ENCODE measurements around the gene ADCY2. TPM values are rescaled to one million over a fixed set of nuclear protein-coding genes. Genes with fewer than 3 reads are reported as not detected.

Gene ADCY2
- total RNA-seq, 1 experiment from 2014 or later, result not detected

DNA sequence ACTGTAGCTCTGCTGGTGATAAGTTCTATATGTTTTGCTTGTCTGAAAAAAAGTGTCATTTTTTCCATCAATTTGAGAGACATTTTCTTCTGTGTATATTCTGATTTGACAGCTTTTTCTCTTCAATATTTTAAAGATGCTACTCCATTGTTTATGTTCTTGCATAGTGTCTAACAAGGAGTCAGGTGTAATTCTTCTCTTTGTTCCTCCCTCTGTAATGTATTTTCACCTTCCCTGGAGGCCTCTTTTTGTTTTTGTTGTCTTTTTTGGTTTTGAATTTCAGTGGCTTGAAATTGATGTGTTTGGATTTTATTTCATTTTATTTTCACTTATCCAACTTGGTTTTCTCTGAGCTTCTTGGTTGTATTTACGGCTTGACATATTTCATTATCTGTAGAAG lies 75.8 kb downstream of the ADCY2 start:
- no peak for DNase-seq
- CTCF ChIA-PET, result no interaction called here
- Mint-ChIP-seq H3K36me3 (ENCODE audit: insufficient read depth, unreplicated experiment) (no peaks in the 10 kb centered on the region), H3K27me3 (ENCODE audit: insufficient read depth, unreplicated experiment) (peaks cover 4% of the 10 kb centered on the region), H3K4me3 (ENCODE audit: unreplicated experiment) (no peak overlapping the region), H3K27ac (ENCODE audit: unreplicated experiment) (no peak overlapping the region), H3K9me3 (ENCODE audit: unreplicated experiment) (peaks cover 27% of the 10 kb centered on the region), H3K4me1 (ENCODE audit: low read depth, unreplicated experiment) (no peaks in the 10 kb centered on the region)
- Histone ChIP-seq H3K27me3 (replicated peaks; ENCODE audit: control insufficient read depth, insufficient read depth, low read length) (no peaks in the 10 kb centered on the region), H3K4me1 (no peaks in the 10 kb centered on the region), H3K4me3 (ENCODE audit: low read depth, low read length) (no peak overlapping the region), H3K9me3 (peaks cover 14% of the 10 kb centered on the region), H3K36me3 (ENCODE audit: control insufficient read depth, insufficient read depth, low read length) (no peaks in the 10 kb centered on the region)
- no TSS peak for BruUV-seq (replicated peaks)
- intact Hi-C loops (cut with micrococcal nuclease; ENCODE audit: unreplicated experiment), result no loop called here
- TF ChIP-seq, protein P1, sequence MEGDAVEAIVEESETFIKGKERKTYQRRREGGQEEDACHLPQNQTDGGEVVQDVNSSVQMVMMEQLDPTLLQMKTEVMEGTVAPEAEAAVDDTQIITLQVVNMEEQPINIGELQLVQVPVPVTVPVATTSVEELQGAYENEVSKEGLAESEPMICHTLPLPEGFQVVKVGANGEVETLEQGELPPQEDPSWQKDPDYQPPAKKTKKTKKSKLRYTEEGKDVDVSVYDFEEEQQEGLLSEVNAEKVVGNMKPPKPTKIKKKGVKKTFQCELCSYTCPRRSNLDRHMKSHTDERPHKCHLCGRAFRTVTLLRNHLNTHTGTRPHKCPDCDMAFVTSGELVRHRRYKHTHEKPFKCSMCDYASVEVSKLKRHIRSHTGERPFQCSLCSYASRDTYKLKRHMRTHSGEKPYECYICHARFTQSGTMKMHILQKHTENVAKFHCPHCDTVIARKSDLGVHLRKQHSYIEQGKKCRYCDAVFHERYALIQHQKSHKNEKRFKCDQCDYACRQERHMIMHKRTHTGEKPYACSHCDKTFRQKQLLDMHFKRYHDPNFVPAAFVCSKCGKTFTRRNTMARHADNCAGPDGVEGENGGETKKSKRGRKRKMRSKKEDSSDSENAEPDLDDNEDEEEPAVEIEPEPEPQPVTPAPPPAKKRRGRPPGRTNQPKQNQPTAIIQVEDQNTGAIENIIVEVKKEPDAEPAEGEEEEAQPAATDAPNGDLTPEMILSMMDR (IDR thresholded peaks at IDR 0.05; ENCODE audit: insufficient read depth in 1 of 2, low read depth in 1 of 2, low read length in 1 of 2, severe bottlenecking in 1 of 2, unreplicated experiment in 1 of 2), result no peak
- POLR2A ChIA-PET, result no interaction called here

DNA sequence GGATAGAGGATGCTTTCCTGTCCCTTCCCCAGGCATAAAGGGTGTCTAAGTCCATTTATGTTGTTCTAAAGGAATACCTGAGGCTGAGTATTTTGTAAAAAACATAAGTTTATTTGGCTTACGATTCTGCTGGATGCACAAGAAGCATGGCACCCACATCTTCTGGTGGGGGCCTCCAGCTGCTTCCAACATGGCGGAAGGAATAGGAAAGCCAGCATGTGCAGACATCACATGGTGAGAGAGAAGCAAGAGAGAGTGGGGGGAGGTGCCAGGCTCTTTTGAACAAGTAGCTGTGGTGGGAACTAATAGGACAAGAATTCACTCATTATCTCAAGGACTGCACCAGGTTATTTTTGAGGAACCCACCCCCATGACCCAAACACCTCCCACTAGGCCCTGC lies 77.2 kb downstream of the ADCY2 start:
- peaks cover 27% of the 10 kb centered on the region for H3K9me3 Mint-ChIP-seq (ENCODE audit: unreplicated experiment)
- BruUV-seq (replicated peaks), result no TSS peak
- no peaks in the 10 kb centered on the region for H3K4me1 ChIP-seq
- no peaks in the 10 kb centered on the region for H3K27me3 ChIP-seq (replicated peaks; ENCODE audit: control insufficient read depth, insufficient read depth, low read length)
- no peaks in the 10 kb centered on the region for H3K36me3 ChIP-seq (ENCODE audit: control insufficient read depth, insufficient read depth, low read length)
- H3K36me3 Mint-ChIP-seq (ENCODE audit: insufficient read depth, unreplicated experiment), result no peaks in the 10 kb centered on the region
- no peaks in the 10 kb centered on the region for H3K4me1 Mint-ChIP-seq (ENCODE audit: low read depth, unreplicated experiment)
- no peak overlapping the region for H3K27ac Mint-ChIP-seq (ENCODE audit: unreplicated experiment)
- peaks cover 14% of the 10 kb centered on the region for H3K9me3 ChIP-seq
- intact Hi-C loops (cut with micrococcal nuclease; ENCODE audit: unreplicated experiment), result no loop called here
- TF ChIP-seq, protein P1 (IDR thresholded peaks at IDR 0.05; ENCODE audit: insufficient read depth in 1 of 2, low read depth in 1 of 2, low read length in 1 of 2, severe bottlenecking in 1 of 2, unreplicated experiment in 1 of 2), result no peak
- H3K4me3 Mint-ChIP-seq (ENCODE audit: unreplicated experiment), result no peak overlapping the region
- ChIA-PET CTCF (no interaction called here), POLR2A (no interaction called here)
- H3K27me3 Mint-ChIP-seq (ENCODE audit: insufficient read depth, unreplicated experiment), result peaks cover 1% of the 10 kb centered on the region
- no peak overlapping the region for H3K4me3 ChIP-seq (ENCODE audit: low read depth, low read length)
- DNase-seq, result no peak

- H3K4me3 ChIP-seq (ENCODE audit: low read depth, low read length), result no peak overlapping the region
- no TSS peak for BruUV-seq (replicated peaks)
- no peaks in the 10 kb centered on the region for H3K4me1 ChIP-seq
- no peak overlapping the region for H3K4me3 Mint-ChIP-seq (ENCODE audit: unreplicated experiment)
- no peaks in the 10 kb centered on the region for H3K36me3 ChIP-seq (ENCODE audit: control insufficient read depth, insufficient read depth, low read length)
- TF ChIP-seq, protein P1 (IDR thresholded peaks at IDR 0.05; ENCODE audit: insufficient read depth in 1 of 2, low read depth in 1 of 2, low read length in 1 of 2, severe bottlenecking in 1 of 2, unreplicated experiment in 1 of 2), result no peak
- H3K9me3 Mint-ChIP-seq (ENCODE audit: unreplicated experiment), result peaks cover 27% of the 10 kb centered on the region
- H3K36me3 Mint-ChIP-seq (ENCODE audit: insufficient read depth, unreplicated experiment), result no peaks in the 10 kb centered on the region
- POLR2A ChIA-PET, result no interaction called here
- peaks cover 14% of the 10 kb centered on the region for H3K9me3 ChIP-seq
- CTCF ChIA-PET, result no interaction called here
- DNase-seq, result no peak
- intact Hi-C loops (cut with micrococcal nuclease; ENCODE audit: unreplicated experiment), result no loop called here
- no peaks in the 10 kb centered on the region for H3K4me1 Mint-ChIP-seq (ENCODE audit: low read depth, unreplicated experiment)
- H3K27me3 ChIP-seq (replicated peaks; ENCODE audit: control insufficient read depth, insufficient read depth, low read length), result no peaks in the 10 kb centered on the region
- no peaks in the 10 kb centered on the region for H3K27me3 Mint-ChIP-seq (ENCODE audit: insufficient read depth, unreplicated experiment)
- H3K27ac Mint-ChIP-seq (ENCODE audit: unreplicated experiment), result no peak overlapping the region
These were observed 77.8 kb downstream of the ADCY2 start for GRCh38 chr5:7473668-7474215.

Measured in Caco-2 (cell line).